A549 (cell line): ENCODE measurements around the gene SLC10A7. TPM values are rescaled to one million over a fixed set of nuclear protein-coding genes. Genes with fewer than 3 reads are reported as not detected.

Source experiments
- ATAC-seq, 2 experiments: fragments of 200-7000 bp in 1 of 2; fragments of >200 bp in 1 of 2; cut with Nextera tagmentation in 1 of 2; cut with Tn5 transposase in 1 of 2; 3 replicates each; pipeline versions ENCODE4 v1.8.0 to v1.9.1; 2018 to 2020; ENCODE audit warnings: mild to moderate bottlenecking in 1 of 2, moderate library complexity in 1 of 2
- CTCF ChIA-PET: fragments of 300-600 bp; sonication (Branson Sonifier 250); formaldehyde crosslinking; extraction: SDS; loops from one replicate; lab custom pipeline; 2021; ENCODE audit warnings: antibody characterized with exemption, inconsistent platforms; lab: Yijun Ruan, JAX
- POLR2A ChIA-PET: fragments of 350-600 bp; formaldehyde crosslinking; extraction: SDS; loops from one replicate; lab custom pipeline; 2021; ENCODE audit warnings: antibody characterized with exemption, inconsistent platforms; lab: Yijun Ruan, JAX
- DNase-seq, 2 experiments: peaks; one replicate each; pipeline versions ENCODE4 v3.0.0 to v3.0.0-alpha.2; 2011 to 2016; ENCODE audit warnings: low read depth in 1 of 2, low spot score in 1 of 2
- FAIRE-seq: peaks from 2 replicates; lab custom pipeline; 2011; peaks lifted over from hg19 to GRCh38; lab: Jason Lieb, UNC
- H3K27ac ChIP-seq, 2 experiments: fragments of >200 bp; sonication (Bioruptor Twin); formaldehyde crosslinking; 3 replicates each; pipeline ENCODE4 v1.5.1; 2016 to 2017
- H3K4me1 ChIP-seq: fragments of >200 bp; sonication (Bioruptor Twin); formaldehyde crosslinking; 3 replicates; pipeline ENCODE4 v1.6.1; 2016
- H3K4me2 ChIP-seq: fragments of >200 bp; sonication (Bioruptor Twin); formaldehyde crosslinking; 3 replicates; pipeline ENCODE4 v1.6.1; 2016
- H3K4me3 ChIP-seq: fragments of >200 bp; sonication (Bioruptor Twin); formaldehyde crosslinking; 3 replicates; pipeline ENCODE4 v1.5.1; 2016
- H3K9me3 ChIP-seq: fragments of >200 bp; sonication (Bioruptor Twin); formaldehyde crosslinking; 3 replicates; pipeline ENCODE4 v1.6.1; 2016
- BHLHE40 ChIP-seq: IDR thresholded peaks from 2 replicates; pipeline ENCODE4 v1.6.1; 2012; ENCODE audit warnings: low read depth, low read length, inconsistent platforms
- CBX2 ChIP-seq: fragments of 200-600 bp; sonication (generic); IDR thresholded peaks from 2 replicates; pipeline ENCODE4 v1.6.1; 2016; ENCODE audit warnings: low read depth, mild to moderate bottlenecking, borderline replicate concordance
- CBX8 ChIP-seq: fragments of 200-600 bp; sonication (generic); IDR thresholded peaks from 2 replicates; pipeline ENCODE4 v1.6.1; 2016
- EHF ChIP-seq: fragments of 250-450 bp; sonication (Bioruptor Pico); IDR thresholded peaks from 2 replicates; pipeline ENCODE4 v1.5.0; 2020; ENCODE audit warnings: mild to moderate bottlenecking
- EHMT2 ChIP-seq: fragments of 200-600 bp; sonication (generic); IDR thresholded peaks from 2 replicates; pipeline ENCODE4 v1.6.1; 2016; ENCODE audit warnings: antibody characterized with exemption, low read depth, mild to moderate bottlenecking, moderate library complexity
- EP300 ChIP-seq, 2 experiments: fragments of >200 bp; sonication (Bioruptor Twin); formaldehyde crosslinking; IDR thresholded peaks; 2 replicates in 1 of 2; 3 replicates in 1 of 2; pipeline ENCODE4 v1.6.1; 2016 to 2017
- FOSB ChIP-seq: fragments of 250-450 bp; sonication (Bioruptor Pico); IDR thresholded peaks from 2 replicates; pipeline ENCODE4 v1.5.0; 2020; ENCODE audit warnings: mild to moderate bottlenecking, moderate library complexity
- FOSL2 ChIP-seq, 2 experiments: fragments of 450-650 bp in 1 of 2; fragments of >200 bp in 1 of 2; sonication (Bioruptor Twin) in 1 of 2; formaldehyde crosslinking; IDR thresholded peaks; 2 replicates each; pipeline versions ENCODE4 v1.5.0 to v1.6.1; 2016 to 2020; ENCODE audit warnings: mild to moderate bottlenecking in 1 of 2, moderate library complexity in 1 of 2
- FOXS1 ChIP-seq: fragments of 250-450 bp; sonication (Bioruptor Pico); IDR thresholded peaks from 2 replicates; pipeline ENCODE4 v1.5.0; 2020; ENCODE audit warnings: mild to moderate bottlenecking, moderate library complexity
- HEYL ChIP-seq: fragments of 250-450 bp; sonication (Bioruptor Pico); IDR thresholded peaks from 2 replicates; pipeline ENCODE4 v1.8.0; 2021; ENCODE audit warnings: mild to moderate bottlenecking, moderate library complexity
- HOXB13 ChIP-seq: fragments of 250-450 bp; sonication (Bioruptor Pico); IDR thresholded peaks from 2 replicates; pipeline ENCODE4 v1.5.0; 2020; ENCODE audit warnings: low read depth, mild to moderate bottlenecking, moderate library complexity
- HOXB5 ChIP-seq: fragments of 250-450 bp; sonication (Bioruptor Pico); IDR thresholded peaks from 2 replicates; pipeline ENCODE4 v1.5.0; 2020; ENCODE audit warnings: mild to moderate bottlenecking, moderate library complexity
- JUNB ChIP-seq: fragments of >200 bp; sonication (Bioruptor Twin); formaldehyde crosslinking; IDR thresholded peaks from 2 replicates; pipeline ENCODE4 v1.6.1; 2016
- KDM5A ChIP-seq: fragments of 200-600 bp; sonication (generic); IDR thresholded peaks from 2 replicates; pipeline ENCODE4 v1.6.1; 2016; ENCODE audit warnings: antibody characterized with exemption, mild to moderate bottlenecking
- MAX ChIP-seq: IDR thresholded peaks from 2 replicates; pipeline ENCODE4 v1.6.1; 2012
- MAZ ChIP-seq: fragments of 150-350 bp; IDR thresholded peaks from 2 replicates; pipeline ENCODE4 v1.6.1; 2014; ENCODE audit warnings: antibody characterized with exemption, low read depth, low read length, borderline replicate concordance
- MYC ChIP-seq: IDR thresholded peaks from 2 replicates; pipeline ENCODE4 v1.6.1; 2012; ENCODE audit warnings: mild to moderate bottlenecking, inconsistent platforms, low read length, improper control_type of control experiment, borderline replicate concordance
- NPAS2 ChIP-seq: fragments of 250-450 bp; sonication (Bioruptor Pico); IDR thresholded peaks from 2 replicates; pipeline ENCODE4 v1.8.0; 2022; ENCODE audit warnings: mild to moderate bottlenecking, moderate library complexity, borderline replicate concordance
- POLR2AphosphoS2 ChIP-seq: conservative IDR thresholded peaks from 2 replicates; pipeline ENCODE4 v1.6.1; 2012; ENCODE audit warnings: low read length, improper control_type of control experiment, inconsistent platforms
- RCOR1 ChIP-seq: fragments of 150-350 bp; IDR thresholded peaks from 2 replicates; pipeline ENCODE4 v1.6.1; 2014; ENCODE audit warnings: antibody characterized with exemption, low read length, low read depth
- SREBF2 ChIP-seq: fragments of 450-650 bp; IDR thresholded peaks from 2 replicates; pipeline ENCODE4 v1.6.1; 2014; ENCODE audit warnings: mild to moderate bottlenecking, moderate library complexity
- ZC3H11A ChIP-seq: fragments of 450-650 bp; IDR thresholded peaks from 2 replicates; pipeline ENCODE4 v1.6.1; 2014; ENCODE audit warnings: antibody characterized with exemption, mild to moderate bottlenecking
- WGBS: methylation state at CpG from one replicate; pipeline ENCODE4 v1.1.6; 2017; ENCODE audit errors: missing lambda C conversion rate; 5-methylcytosine and 5-hydroxymethylcytosine counted together
- polyA plus RNA-seq, 4 experiments: library from polyadenylated mRNA; depleted of rRNA in 3 of 4; stranded (reverse); fragments of >200 nt; fragmentation: RNase III in 1 of 4; extraction: RNeasy Plus Mini Kit Qiagen cat#74134 plus additional on column Dnase treatment in 1 of 4; gene quantifications; 2 replicates in 3 of 4; 3 replicates in 1 of 4; pipeline ENCODE4 v1.2.3, GENCODE V29; 2011 to 2017
- TF ChIP-seq, protein P1 (sequence below): IDR thresholded peaks from 2 replicates; pipeline ENCODE4 v1.6.1; 2012; ENCODE audit warnings: low read depth, borderline replicate concordance
- TF ChIP-seq, protein P2 (sequence below): fragments of >200 bp; sonication (Bioruptor Twin); formaldehyde crosslinking; IDR thresholded peaks from 3 replicates; pipeline ENCODE4 v1.6.1; 2016
- TF ChIP-seq, protein P3 (sequence below): fragments of 150-350 bp; IDR thresholded peaks from 2 replicates; pipeline ENCODE4 v1.6.1; 2014; ENCODE audit warnings: low read depth, mild to moderate bottlenecking, low read length

SLC10A7 gene
- polyA plus RNA-seq, 2 of the 4 experiments (the other 2 are of a cell fraction) = 1.3 to 6.5 TPM

- no peaks in the 10 kb centered on the region for H3K4me1 ChIP-seq
- FAIRE-seq (no peak), DNase-seq (no peak), ATAC-seq (no peak)
- TF ChIP-seq FOSB (CRISPR knock-in tag) (no peak), RCOR1 (no peak), HEYL (CRISPR knock-in tag) (no peak), EHF (no peak), HOXB5 (no peak), MYC (no peak), EP300 (IDR thresholded peaks at IDR 0.05) (no peak), JUNB (no peak), KDM5A (no peak), POLR2AphosphoS2 (no peak), HOXB13 (CRISPR knock-in tag) (no peak), CBX8 (no peak), EHMT2 (no peak), CBX2 (no peak)
- TF ChIP-seq, protein P1, sequence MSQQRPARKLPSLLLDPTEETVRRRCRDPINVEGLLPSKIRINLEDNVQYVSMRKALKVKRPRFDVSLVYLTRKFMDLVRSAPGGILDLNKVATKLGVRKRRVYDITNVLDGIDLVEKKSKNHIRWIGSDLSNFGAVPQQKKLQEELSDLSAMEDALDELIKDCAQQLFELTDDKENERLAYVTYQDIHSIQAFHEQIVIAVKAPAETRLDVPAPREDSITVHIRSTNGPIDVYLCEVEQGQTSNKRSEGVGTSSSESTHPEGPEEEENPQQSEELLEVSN = no peak
- TF ChIP-seq, protein P2, sequence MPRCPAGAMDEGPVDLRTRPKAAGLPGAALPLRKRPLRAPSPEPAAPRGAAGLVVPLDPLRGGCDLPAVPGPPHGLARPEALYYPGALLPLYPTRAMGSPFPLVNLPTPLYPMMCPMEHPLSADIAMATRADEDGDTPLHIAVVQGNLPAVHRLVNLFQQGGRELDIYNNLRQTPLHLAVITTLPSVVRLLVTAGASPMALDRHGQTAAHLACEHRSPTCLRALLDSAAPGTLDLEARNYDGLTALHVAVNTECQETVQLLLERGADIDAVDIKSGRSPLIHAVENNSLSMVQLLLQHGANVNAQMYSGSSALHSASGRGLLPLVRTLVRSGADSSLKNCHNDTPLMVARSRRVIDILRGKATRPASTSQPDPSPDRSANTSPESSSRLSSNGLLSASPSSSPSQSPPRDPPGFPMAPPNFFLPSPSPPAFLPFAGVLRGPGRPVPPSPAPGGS = no peak
- TF ChIP-seq, protein P3, sequence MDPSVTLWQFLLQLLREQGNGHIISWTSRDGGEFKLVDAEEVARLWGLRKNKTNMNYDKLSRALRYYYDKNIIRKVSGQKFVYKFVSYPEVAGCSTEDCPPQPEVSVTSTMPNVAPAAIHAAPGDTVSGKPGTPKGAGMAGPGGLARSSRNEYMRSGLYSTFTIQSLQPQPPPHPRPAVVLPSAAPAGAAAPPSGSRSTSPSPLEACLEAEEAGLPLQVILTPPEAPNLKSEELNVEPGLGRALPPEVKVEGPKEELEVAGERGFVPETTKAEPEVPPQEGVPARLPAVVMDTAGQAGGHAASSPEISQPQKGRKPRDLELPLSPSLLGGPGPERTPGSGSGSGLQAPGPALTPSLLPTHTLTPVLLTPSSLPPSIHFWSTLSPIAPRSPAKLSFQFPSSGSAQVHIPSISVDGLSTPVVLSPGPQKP = no peak
- H3K27ac ChIP-seq = no peak overlapping the region
- 73% methylated on average over 5 of the region's 5 CpGs for WGBS
- H3K9me3 ChIP-seq = no peaks in the 10 kb centered on the region
- ChIA-PET POLR2A (no interaction called here), CTCF (no interaction called here)
- no peak overlapping the region for H3K4me3 ChIP-seq
- no peak overlapping the region for H3K4me2 ChIP-seq
These were observed 253.9 kb downstream of the SLC10A7 start for GRCh38 chr4:146267826-146268225.

DNA sequence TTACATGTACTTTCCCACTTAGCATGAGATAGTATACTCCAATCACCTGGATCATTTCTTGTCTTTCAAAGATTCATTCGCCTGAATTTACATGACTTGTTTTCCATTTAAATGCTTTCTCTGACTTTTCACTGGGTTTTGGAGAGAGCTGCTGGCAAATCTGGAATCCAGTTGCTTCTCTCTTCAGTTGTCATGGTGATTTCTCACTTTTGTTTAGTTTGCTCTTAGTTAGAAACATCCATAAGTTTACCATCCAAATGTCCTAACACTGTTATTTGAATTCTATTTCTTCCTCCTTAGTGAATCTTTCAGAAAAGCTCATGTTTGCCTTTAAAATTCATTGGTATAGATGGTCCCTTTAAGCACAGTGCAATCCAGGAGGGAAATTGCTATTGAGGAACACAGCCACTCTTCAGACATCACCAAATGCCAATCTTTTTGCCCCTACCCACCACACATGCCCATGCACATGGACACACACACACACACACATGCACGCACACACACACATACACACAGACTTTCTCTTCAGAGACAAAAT is 255.7 kb downstream of the SLC10A7 start:
- ChIA-PET CTCF (interaction anchor here (1.0 kb wide), 1 partner anchor 22 kb away, joined by 4 read pairs; no protein-coding TSS in a partner anchor), POLR2A (no interaction called here)
- FAIRE-seq (no peak), ATAC-seq (no peak), DNase-seq (no peak)
- Histone ChIP-seq H3K9me3 (no peaks in the 10 kb centered on the region), H3K27ac (no peak overlapping the region), H3K4me3 (no peak overlapping the region), H3K4me1 (no peaks in the 10 kb centered on the region), H3K4me2 (no peak overlapping the region)
- 84% methylated on average over 2 of the region's 2 CpGs for WGBS
- TF ChIP-seq MAX = no peak
- TF ChIP-seq FOXS1 (CRISPR knock-in tag) = no peak
- TF ChIP-seq EHMT2 = no peak

- no peak for DNase-seq
- no peak for TF ChIP-seq SREBF2
- TF ChIP-seq RCOR1 = no peak
- no peak for TF ChIP-seq NPAS2 (CRISPR knock-in tag)
- TF ChIP-seq FOSL2 (IDR thresholded peaks at IDR 0.05) = no peak
- TF ChIP-seq FOSL2 (CRISPR knock-in tag; IDR thresholded peaks at IDR 0.05) = no peak
- no peak for TF ChIP-seq BHLHE40
- no peak for TF ChIP-seq MAZ
- no peak for TF ChIP-seq ZC3H11A
- ATAC-seq = no peak
- Histone ChIP-seq H3K4me3 (no peak overlapping the region), H3K4me1 (no peaks in the 10 kb centered on the region), H3K9me3 (no peaks in the 10 kb centered on the region), H3K4me2 (no peak overlapping the region), H3K27ac (no peak overlapping the region)
- CTCF ChIA-PET = no interaction called here
- FAIRE-seq = no peak
- POLR2A ChIA-PET = no interaction called here
These were observed 257.9 kb downstream of the SLC10A7 start for GRCh38 chr4:146263793-146264192.
